ENCODE data around the gene HSP90AA1.
"Not testable (repeated sequence)": the region's sequence is repeated elsewhere in the genome, so short reads cannot be mapped to it uniquely, and the experiment has no call there.

HSP90AA1 gene

GRCh38 chr14:102074415-102074964 lies 12.4 kb downstream of the HSP90AA1 start:
- FAIRE-seq (no peak), DNase-seq (ENCODE audit: insufficient read length, low spot score) (no peak)

DNA sequence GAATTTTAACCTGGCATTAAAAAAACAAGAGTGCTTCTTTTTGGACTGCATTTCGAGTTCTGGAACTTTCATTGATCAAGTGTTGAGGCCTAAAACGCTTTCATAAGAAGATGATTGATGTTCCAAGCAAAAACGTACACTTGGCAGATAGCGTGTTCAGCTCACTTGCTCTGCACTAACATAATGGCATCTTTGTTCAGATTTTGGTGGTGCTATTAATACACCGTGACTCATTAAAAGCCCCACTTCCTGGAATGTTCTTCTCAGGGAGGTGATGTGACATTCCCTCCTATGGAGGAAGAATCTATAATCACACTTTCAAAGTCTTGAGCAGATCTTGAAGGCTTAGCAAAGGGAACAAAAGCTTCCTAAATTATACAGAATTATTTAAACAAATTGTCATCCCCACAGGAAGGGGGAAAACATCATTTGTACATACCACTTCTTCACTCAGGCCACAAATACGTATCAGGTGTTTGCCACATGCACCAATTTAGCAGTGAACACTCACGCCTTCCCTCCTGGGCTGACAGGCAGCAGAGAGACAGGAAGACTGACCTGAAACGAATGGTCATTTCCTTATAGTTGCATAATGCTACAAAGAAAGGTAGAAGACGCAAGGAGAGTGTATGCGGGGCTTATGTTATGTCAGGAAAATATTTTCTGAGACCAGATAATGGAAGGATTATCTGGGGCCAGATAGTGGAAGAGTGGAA lies 15.4 kb downstream of the HSP90AA1 start:
- FAIRE-seq (no peak), DNase-seq (ENCODE audit: insufficient read length, low spot score) (no peak)

- no peak for DNase-seq (ENCODE audit: insufficient read length, low spot score)
- FAIRE-seq, result no peak
These were observed 20.8 kb downstream of the HSP90AA1 start for GRCh38 chr14:102066041-102066451.

GRCh38 chr14:102064590-102064989 lies 22.3 kb downstream of the HSP90AA1 start:
- not testable (repeated sequence) for FAIRE-seq

DNA sequence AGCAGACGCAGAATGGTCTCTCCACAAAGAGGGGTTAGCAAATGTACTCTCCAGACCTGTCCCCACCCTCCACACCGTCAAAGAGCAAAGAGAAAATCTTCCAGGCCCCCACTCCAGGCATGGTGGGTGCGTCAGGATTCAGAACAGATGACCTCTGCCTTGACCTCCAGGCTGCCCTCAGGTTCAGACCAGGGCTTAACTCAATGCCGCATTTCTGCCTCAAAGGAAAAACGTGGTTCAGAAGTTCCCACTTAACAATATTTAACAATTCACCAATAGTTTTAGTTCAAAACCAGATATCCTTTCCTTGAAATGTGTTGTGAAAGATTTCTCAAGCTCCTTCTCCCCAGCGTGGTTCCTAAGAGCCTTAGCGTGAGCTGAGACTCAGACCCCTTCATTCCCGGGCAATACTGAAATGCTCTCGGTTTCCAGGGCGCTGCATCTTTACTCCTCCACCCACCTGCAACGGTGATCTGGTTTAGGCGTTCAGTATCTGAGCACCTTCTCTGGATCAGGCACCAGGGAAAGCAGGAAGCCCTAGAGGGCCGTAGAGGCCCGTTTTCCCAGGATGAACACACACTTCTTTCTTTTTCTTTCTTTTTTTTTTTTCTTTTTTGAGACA lies 22.9 kb downstream of the HSP90AA1 start:
- FAIRE-seq (no peak), DNase-seq (ENCODE audit: insufficient read length, low spot score) (no peak)

More at GRCh38 chr14:102064590-102064989, 22.3 kb downstream of the HSP90AA1 start:
- not testable (repeated sequence) for DNase-seq (ENCODE audit: insufficient read length, low spot score)

DNA sequence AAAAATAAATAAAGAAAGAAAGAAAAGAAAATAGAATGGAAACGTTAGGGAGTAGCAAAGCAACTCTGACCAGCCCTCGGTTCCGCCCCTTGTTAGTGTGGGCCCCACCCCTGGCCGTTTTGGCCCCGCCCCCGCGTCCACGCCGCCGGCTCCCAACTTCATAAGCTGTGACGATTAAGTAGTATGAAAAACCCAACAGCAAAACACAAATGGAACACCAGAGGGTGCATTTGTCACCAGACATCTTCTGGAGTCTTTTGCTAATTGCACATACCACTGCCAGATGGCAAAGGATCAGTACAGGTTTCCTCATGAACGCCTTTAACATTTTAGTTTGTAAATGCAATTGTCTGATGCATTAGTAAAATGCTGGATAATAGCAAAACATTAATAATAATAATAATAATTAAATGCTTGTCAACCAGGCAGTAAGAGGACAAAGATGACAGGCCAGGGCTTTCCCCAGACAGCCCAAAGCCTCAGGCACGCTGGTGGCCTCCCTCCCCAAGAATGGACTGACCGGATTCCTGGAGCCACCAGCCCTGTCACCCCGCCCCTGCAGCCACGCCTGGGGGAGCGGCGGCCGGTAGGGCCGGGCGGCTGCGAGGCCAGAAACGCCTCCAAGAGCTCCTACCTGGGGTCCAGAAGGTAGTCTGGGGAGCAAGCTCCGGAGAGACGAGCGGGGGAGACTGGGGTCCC lies 23.6 kb downstream of the HSP90AA1 start:
- DNase-seq (ENCODE audit: insufficient read length, low spot score) (peak; percentile 54), FAIRE-seq (no peak)

- FAIRE-seq, result no peak
- DNase-seq (ENCODE audit: insufficient read length, low spot score), result no peak
These were observed 27.9 kb downstream of the HSP90AA1 start for GRCh38 chr14:102058961-102059360.

- DNase-seq (ENCODE audit: insufficient read length, low spot score), result no peak
- no peak for FAIRE-seq
These were observed 28.7 kb downstream of the HSP90AA1 start for GRCh38 chr14:102058146-102058545.

DNA sequence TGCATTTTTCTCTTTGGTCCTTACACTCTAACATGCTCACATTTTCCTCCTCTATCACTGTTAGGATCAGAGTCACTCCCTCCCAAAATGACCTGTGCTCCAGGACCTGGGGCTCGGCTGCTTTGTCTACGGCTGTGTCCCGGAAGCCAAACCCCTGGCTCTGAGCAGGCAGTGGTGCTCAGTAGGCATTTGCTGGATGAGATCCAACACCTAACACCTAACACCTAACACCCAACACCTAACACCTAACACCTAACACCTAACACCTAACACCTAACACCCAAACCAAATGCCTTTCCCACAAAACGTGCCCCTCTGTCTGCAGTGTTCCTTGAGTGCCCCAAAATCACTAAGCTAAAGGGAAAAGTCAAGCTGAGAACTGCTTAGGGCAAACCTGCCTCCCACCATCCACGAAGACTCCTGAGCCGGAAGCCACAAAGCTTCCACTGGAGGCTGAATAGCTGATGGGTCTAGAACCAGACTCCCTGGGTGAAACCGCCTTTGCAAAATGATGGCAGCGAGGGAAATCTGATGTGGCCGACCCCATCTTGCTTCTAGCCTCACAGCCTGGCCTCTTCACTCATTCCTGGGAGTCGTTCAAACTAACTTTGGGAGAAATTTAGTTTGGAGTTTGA lies 29.2 kb downstream of the HSP90AA1 start:
- DNase-seq (ENCODE audit: insufficient read length, low spot score) (no peak), FAIRE-seq (no peak)

GRCh38 chr14:102056694-102057442 lies 30.0 kb downstream of the HSP90AA1 start:
- FAIRE-seq (no peak), DNase-seq (ENCODE audit: insufficient read length, low spot score) (no peak)

DNA sequence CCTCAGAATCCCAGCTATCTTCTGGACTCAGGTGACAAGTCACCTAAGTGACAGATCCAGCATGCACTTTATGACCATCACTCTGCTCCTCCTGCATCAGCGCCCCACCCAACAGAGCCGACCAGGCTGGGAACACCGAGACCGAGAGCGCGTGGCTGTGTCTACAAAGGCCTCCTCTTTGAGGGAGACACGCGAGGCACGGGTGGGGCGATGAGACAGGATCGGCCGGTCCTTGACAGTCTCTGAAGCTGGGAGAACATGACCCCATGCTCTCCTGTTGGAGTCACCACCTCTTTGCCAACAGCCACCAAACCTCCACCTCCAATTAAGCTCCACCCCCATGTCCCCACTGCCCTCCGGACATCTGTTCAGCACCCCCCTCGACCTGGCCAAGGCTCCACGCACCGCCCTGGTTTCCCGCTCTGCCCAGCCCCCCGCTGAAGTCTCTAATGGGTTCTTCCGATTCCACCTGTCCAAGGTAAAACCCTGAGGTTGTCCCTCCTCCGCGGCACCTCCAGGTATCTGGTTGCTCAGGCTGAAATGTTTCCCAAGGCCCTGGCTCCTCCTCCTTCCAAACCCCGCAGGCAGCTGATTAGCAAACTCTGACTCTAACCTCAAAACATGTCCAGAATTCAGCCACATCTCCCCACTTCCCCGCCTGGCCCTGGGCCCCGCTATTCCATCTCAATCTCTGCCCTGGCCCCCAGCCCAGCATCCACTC lies 31.5 kb downstream of the HSP90AA1 start:
- no peak for FAIRE-seq
- DNase-seq (ENCODE audit: insufficient read length, low spot score), result no peak

GRCh38 chr14:102052522-102052921 lies 34.3 kb downstream of the HSP90AA1 start:
- no peak for DNase-seq (ENCODE audit: insufficient read length, low spot score)

GRCh38 chr14:102050625-102051024 lies 36.2 kb downstream of the HSP90AA1 start:
- DNase-seq (ENCODE audit: insufficient read length, low spot score) (no peak), FAIRE-seq (no peak)

More at GRCh38 chr14:102052522-102052921, 34.3 kb downstream of the HSP90AA1 start:
- no peak for FAIRE-seq

GRCh38 chr14:102050026-102050405 lies 36.8 kb downstream of the HSP90AA1 start:
- no peak for DNase-seq (ENCODE audit: insufficient read length, low spot score)
- FAIRE-seq, result no peak

DNA sequence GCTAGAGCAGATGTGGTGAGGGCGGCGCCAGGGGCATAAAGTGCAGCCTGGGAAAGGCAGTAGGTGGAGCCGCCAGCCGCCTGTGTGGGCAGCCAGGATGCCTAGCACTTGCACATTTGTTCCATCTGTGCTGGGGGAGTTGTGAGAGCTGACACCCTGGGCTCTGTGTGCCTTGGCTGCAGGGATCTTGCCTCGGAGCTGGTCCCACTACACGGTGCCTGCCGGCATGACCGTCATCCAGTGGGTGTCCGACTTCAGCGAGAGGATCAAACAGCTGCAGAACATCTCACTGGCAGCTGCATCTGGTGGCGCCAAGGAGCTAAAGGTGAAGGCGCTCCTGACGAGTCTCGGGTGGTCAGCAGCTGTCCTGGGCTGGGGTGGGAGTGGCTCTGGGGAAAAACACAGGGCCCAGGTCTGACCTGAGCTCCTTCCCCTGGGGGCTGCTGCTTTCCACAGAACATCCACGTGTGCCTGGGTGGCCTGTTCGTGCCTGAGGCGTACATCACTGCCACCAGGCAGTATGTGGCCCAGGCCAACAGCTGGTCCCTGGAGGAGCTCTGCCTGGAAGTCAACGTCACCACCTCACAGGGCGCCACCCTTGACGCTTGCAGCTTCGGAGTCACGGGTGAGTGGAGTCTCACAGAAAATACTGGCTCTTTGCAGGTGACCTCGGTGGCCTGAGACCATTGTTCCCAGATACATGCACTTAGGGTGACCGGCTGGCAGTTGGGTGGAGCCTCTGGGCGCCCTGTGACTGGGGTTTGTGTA lies 37.4 kb downstream of the HSP90AA1 start:
- no peak for DNase-seq (ENCODE audit: insufficient read length, low spot score)
- FAIRE-seq, result no peak

DNA sequence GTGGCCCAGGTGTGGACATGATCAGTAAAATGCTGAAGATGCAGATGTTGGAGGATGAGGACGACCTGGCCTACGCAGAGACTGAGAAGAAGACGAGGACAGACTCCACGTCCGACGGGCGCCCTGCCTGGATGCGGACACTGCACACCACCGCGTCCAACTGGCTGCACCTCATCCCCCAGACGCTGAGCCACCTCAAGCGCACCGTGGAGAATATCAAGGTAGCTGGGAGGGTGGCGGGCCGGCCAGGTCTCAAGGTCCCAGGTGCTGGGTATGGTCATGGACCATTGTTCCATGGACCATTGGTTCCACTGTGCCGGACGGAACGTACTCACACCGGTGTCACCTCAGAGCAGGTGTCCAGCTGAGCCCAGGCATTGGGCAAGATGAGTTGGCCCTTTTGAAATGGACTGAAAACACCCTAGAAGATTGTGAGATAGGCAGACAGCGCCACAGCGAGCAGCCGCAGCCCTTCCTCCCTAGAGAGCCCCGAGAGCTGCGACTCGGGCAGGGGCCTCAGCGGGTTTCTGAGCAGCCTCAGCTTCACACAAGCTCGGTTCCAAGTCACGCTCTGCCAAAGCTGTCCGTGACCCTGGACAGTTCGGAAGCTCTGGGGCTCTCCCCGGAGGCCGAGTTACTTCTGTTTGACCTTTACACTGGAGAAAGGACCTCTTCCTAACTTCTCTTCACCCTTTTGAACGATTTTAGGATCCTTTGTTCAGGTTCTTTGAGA lies 38.9 kb downstream of the HSP90AA1 start:
- FAIRE-seq (no peak), DNase-seq (ENCODE audit: insufficient read length, low spot score) (no peak)

DNA sequence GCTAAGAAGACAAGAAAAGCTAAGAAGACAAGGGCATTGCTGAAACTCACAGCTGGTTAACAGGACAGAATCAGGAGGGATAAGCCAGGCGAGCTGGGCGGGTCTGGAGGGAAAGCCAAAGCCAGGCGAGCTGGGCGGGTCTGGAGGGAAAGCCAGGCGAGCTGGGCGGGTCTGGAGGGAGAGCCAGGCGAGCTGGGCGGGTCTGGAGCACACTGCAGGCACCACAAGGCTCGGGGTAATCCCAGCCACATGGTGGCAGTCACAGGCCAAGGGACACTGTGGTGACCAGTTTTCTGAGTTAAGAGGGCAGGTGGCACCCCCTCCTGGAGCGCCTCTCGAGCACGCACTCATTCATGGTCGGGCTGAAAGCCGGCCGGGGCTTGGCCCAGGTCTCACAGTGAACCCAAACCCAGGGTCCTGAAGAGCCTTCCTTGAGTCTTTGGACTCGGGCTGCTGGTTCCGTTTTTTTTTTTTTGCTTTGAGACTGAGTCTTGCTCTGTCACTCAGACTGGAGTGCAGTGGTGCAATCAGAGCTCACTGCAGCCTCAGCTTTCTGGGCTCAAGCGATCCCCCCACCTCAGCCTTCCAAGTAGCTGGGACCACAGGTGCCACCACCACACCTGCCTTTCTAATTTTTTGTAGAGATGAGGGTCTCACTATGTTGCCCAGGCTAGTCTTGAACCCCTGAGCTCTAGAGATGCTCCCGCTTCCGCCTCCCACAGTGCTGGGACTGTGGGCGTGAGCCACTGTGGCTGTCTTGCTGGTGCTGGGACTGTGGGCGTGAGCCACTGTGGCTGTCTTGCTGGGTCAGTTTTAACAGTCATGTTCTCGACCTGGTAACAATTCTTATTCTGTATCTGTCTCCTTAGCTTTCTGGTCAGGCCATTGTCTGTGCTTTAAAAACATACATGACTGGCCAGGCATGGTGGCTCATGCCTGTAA lies 40.2 kb downstream of the HSP90AA1 start:
- DNase-seq (ENCODE audit: insufficient read length, low spot score), result no peak
- no peak for FAIRE-seq
